Effector CD8-positive, alpha-beta T cell (primary cell): ENCODE measurements around the gene POLR3G.

Source experiments
- DNase-seq: peaks from one replicate; lab custom pipeline; 2025; lab: John Stamatoyannopoulos, UW

The POLR3G gene

GRCh38 chr5:90503596-90503995, 28.9 kb downstream of the POLR3G start:
- no peak for DNase-seq

DNA sequence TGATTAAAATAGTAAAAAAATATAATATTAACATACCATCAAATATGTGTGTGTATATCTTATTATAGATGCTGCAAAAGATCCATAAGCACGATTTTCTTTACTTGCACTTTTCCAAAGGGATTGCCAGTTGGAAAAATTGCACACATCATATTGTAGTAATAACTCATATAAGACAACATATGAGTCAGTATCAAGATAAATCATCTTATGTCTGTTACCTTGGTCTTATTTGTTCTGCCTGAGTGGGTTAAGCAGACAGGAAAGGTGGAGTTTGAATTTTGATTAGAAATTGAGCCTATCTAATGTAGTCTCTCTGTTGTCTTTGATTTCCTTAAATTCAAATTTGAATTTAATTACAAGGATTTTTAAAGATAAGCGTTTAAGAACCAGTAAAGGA, 30.1 kb downstream of the POLR3G start:
- DNase-seq = no peak

GRCh38 chr5:90506221-90506620, 31.6 kb downstream of the POLR3G start:
- DNase-seq = no peak

DNA sequence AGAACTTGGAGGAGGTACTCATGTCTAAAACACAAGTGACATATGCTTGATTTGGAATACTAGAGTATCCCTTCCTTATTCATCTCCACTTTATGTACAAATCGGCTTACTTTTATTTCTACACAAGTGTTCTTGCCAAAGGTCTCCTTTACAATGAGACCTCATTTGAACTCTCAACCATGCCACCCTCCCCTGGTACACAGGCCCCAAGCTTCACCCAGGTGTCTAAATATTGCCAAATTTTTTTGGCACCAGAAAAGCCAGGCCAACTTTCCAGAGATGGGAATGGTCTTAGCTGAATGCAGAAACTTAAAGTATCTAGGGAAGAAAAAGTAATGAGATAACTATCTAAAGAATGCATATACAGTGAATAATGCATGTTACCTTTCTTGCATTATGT, 35.8 kb downstream of the POLR3G start:
- DNase-seq = no peak

DNA sequence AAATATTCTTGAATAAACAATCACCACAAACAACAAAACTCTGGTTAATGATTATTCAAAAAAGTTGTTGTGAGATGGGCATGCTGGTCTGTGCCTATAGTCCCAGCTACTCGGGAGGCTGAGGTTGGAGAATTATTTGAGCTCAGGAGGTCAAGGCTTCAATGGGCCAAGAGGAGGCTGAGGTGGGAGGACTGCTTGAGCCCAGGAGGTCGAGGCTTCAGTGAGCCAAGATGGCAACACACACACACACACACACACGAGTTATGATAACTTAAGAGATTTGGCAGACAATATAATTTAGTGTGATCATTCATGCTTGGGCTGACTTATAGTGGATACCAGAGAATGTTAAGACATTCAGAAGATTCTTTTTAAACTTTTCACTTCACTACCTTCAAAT, 39.9 kb downstream of the POLR3G start:
- DNase-seq = no peak

- no peak for DNase-seq
Measured at GRCh38 chr5:90518661-90519060, 44.0 kb downstream of the POLR3G start.

- DNase-seq = no peak
Measured at GRCh38 chr5:90519081-90519480, 44.4 kb downstream of the POLR3G start.

DNA sequence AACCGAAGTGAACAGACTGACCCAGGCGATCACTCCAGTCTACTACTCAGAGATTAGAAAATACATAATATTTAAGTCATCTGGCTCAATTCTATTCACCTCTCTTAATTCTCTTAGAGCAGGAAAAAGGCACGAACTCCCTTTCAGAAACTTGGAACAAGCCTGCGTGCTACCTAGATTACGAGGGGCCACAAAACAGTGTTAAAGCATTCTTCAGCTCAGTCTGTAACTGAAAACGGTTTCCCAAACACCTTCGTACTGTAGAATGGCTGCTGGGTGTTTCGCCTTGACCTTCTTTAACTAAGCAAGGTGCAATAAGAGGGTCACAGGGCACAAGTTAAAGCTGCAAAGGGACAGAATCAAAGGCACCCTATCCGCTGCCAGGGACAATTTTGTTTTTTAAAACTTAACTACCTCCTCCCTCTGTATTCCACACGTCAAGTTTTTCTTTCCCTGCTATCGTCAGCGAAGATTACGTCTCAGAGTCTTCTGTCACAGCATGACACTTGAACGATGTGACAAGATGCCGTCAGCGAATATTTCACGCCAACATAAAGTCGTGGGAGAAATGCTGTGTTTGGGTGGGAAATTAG, 54.0 kb downstream of the POLR3G start:
- peak; percentile 33 for DNase-seq

GRCh38 chr5:90529194-90529938, 54.7 kb downstream of the POLR3G start, which contains the start of gene LYSMD3:
TSS of gene LYSMD3 (minus strand) at chr5:90529584. CDS start at chr5:90525289, 4,295 bp downstream.
- DNase-seq = peak; percentile 95

DNA sequence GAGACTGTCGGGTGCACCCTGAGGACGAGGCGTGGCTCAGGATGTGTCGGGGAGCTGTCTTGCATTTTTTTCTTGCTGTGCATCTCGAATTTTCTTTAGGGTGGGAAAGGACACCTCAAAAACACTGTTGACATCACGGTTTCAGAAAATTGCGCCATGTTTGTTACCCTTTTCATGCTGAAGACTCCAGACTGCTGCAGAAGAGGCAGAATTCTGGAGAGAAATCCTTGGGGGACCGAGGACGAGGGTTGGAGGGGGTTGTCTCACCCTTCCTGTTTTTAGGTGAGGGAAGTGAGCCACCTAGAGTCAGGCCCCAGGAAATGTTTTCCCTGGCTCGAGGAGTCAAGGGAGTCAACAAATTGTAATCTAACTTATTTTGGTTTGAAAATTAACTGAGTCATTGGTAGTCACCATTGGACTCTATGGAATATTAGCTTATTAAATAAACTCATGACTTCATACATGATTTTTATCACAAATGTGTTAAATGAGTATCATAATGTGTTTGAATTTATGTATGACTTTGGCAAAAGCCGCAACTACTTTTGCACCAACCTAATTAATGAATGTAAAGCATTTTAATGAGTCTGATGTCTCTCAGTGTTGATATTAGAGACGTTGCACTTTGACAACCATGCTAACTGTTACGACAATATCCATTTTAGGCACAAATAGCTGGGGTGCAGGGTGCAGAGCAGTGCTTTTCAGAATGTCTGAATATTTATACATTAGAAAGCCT, 55.4 kb downstream of the POLR3G start:
- peak; percentile 43 for DNase-seq

DNA sequence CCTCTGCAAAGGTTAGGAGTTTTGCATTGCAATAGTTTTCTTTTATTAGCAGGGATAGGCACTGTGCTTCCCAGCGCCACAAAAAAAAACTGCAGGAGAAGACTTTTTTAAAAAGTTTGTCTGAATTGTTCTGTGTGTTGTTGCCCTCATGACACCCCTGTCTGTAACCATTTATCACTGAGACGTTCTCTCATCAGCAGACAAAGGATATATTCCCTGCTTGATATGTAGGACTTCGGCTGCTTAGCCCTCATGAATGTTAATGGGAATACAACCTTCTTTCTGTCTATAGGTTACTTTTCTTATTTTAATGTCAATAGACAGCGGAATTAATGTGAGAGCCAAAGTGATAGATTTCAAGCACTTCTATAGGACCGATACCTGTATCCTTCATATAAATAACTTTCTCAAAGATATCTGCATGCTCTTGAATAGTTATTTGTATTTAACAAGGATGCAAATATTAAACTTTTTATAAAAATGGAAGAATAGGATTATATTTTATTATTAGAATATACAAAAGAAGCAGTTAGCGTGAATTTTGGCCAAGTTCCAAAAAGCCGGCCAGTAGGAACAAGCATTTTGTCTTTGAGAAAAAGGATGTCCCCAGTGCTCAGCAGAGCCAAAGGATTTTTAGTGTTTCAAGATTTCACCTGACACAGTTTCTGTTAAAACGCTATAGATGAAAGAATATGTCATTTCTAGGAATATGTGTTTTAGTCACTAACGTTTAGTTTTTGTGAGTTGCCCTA, 56.2 kb downstream of the POLR3G start:
- no peak for DNase-seq

DNA sequence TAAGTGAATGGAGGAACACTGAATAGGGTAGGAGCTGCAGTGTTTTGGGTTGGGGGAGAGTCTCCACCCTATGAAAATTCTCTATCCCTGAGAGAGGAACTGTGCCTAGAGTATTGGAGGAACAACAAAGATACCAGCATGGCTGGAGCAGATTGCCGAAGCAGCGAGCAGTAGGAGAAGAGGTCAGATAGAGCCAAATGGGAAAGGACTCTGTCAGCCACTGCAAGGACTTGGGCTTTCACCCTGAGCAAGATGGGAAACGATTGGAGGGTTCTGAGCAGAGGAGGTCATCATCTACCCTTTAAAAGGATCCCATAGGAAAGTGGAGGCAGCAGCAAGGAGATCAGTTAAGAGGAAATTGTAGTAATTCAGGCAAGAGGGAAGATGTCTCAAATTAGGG, 59.1 kb downstream of the POLR3G start:
- DNase-seq = no peak

GRCh38 chr5:90534922-90535321, 60.3 kb downstream of the POLR3G start:
- no peak for DNase-seq

GRCh38 chr5:90542827-90543519, 68.3 kb downstream of the POLR3G start:
- no peak for DNase-seq

GRCh38 chr5:90545511-90545910, 70.8 kb downstream of the POLR3G start:
- DNase-seq = no peak

DNA sequence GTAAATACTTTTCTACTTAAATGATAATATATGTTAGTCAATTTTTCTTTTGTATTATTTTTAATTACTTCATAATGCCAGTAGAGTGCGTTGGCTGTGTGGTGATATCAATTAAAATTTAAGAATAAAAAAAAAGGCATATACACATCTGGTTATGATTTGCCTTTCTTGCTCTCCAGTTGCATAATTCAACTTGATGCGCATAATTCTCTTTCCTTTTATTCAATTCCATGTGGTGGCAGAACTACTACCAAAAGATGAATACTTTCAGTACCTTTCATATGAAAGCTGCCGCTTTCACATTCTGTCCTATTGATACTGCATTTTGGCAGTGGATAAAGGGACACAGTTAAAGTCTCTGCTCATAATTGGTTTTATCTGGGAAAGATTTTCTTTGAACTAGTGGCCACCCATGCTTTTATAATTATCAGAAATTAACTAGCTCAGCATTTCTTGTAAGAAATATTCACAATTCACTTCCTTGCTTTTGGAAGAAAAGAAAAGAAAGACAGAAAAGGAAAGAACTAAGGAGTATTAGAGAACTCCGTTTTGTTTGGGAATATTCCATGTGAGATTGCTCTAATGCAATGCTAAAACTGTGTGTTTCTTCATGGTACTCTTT, 71.7 kb downstream of the POLR3G start:
- DNase-seq = no peak

GRCh38 chr5:90547072-90547536, 72.4 kb downstream of the POLR3G start:
- no peak for DNase-seq

GRCh38 chr5:90548069-90548593, 73.5 kb downstream of the POLR3G start:
- no peak for DNase-seq

DNA sequence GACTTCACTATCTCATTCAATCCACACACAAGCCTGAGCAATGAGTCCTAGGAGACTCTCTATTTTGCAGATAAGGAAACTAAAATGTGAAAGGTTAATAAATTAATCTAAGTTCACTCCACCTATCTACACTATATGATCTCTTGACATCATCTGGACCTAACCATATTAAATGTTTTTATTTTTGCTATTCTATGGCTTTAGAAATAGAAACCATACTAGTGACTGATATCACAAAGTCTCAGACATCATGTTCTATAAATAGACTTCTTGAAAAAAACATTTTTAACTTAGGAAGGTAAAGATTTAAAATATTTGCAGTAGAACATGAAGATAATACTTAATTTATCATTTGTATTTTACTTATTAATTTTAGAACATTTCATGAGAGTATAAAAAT, 74.6 kb downstream of the POLR3G start:
- no peak for DNase-seq

DNA sequence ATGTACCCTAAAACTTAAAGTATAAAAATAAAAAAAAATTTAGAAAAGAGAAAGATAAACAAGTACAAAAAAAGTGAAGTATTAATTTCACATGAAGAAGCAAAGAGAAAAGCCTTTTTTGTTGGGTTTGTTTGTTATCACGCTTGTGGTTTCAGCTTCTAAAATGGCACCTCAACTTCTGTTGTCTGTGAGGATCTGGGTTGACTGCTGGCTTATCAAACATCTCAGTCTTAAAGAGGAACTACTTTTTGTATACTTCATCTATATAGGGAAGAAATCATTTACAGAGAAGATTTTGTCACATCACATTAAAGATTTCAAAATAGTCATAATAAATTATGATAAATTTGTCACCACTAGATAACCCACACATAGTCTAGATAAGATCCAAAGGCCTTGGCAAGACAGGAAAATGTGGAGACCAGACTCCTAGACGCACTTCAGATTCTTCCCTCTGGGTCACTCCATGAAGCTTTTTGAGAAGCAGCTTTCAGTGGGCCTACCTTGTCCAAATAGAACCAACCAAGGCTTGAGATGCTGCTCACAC, 75.1 kb downstream of the POLR3G start:
- no peak for DNase-seq

DNA sequence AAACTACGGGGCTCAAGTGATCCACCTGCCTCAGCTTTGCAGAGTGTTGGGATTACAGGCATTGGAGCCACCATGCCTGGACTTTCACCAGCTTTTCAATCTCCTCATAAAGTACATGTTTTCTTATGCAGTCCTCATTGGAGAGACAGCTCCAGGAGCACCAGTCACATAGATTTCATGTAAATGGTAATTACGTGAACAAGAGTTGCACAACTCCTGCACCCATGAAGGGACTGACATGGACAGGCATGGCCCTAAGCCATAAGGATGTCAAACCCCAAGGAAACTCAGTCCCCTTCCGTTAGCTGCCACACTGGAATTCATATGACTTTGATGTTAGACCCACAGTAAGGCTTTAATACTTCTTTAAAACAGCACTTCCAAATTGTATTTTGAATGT, 76.3 kb downstream of the POLR3G start:
- DNase-seq = no peak
